T-helper 2 cell (primary cell): ENCODE measurements around the gene HMOX2.

Experiments
- DNase-seq, 5 experiments: peaks; one replicate each; pipeline versions ENCODE4 v3.0.0 to v3.0.0-alpha.2; 2012 to 2022

The HMOX2 gene

DNA sequence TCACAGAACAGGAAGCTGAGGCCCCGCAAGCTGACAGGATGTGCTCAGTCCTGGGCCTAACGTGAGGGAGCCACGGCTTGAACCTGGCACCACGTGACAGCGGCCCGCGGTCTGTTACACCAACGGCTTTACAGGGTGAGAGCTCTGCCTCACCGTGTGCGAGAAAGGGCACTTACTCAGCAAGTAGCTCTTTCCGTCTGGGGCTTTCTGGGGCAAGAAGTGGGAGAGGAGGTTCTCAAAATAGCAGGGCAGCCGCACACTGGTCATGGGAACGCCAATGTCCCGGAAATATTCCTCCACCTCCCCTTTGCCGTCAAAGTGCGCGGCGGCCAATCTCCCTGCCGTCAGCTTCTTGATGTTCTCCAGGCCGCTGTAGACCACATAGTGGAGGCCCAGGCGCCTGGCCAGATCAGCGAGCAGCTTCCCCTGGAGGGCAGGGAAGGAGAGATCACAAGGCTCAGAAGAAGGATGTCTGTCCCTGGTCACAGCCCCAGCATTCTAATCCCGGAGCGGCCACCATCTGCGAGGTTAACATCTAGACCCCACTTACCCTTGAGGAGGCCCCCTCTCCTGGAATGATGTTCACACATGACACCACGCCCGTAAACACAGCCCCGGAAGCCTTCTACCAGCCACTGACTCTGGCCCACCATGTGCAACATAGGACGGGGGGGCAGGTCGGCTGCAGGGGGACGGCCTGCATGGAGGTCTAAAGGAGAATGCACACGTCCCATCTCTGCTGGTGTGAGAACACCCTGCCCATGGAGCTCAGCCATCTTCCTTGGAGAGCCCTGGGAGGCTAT, 10.0 kb upstream of the HMOX2 start:
- DNase-seq: peak in 4 of 5 experiments; percentile 32 to 95 (median 60)

DNA sequence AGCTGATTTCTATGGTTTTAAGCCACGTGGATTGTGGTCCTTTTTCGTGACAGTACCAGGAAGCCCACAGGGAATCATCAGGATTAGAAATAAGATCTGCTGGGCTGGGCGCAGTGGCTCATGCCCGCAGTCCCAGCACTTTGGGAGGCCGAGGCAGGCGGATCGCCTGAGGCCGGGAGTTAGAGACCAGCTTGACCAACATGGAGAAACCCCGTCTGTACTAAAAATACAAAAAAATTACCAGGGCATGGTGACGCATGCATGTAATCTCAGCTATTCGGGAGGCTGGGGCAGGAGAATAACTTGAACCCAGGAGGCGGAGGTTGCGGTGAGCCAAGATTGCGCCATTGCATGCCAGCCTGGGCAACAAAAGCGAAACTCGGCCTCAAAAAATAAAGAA, 8.3 kb upstream of the HMOX2 start:
- DNase-seq: no peak

DNA sequence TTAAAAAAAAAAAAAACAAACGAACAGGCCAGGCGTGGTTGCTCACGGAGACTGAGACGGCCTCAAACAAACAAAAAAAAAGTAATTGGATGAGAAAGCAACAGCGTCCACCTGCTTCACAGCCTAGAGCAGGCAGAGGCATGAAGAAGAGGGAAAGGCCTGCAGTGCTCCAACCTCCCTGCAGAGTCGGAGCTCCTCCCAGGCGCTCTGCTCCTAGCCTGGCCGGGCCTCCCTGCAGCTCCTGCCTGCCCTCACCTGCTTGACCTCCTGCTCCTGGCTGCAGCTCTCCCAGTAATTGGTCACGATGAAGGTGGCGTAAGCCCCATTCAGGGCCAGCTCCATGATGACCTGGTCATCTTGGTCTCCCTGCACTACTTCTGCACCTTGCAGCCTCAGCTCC, 7.2 kb upstream of the HMOX2 start:
- no peak for DNase-seq

DNA sequence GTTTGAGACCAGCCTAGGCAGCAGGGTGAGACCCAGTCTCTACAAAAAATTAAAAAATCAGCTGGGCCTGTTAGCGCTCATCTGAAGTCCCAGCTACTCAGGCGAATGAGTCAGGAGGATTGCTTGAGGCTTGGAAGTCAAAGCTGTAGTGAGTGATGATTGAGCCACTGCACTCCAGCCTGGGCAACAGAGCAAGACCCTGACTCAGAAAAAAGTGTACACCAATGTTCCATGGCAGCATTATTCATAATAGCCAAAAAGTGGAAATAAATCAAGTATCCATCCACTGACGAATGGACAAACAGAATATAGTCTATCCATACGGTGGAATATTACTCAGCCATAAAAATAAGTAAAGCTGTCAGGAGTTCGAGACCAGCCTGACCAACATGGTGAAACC, 4.3 kb upstream of the HMOX2 start:
- no peak for DNase-seq

DNA sequence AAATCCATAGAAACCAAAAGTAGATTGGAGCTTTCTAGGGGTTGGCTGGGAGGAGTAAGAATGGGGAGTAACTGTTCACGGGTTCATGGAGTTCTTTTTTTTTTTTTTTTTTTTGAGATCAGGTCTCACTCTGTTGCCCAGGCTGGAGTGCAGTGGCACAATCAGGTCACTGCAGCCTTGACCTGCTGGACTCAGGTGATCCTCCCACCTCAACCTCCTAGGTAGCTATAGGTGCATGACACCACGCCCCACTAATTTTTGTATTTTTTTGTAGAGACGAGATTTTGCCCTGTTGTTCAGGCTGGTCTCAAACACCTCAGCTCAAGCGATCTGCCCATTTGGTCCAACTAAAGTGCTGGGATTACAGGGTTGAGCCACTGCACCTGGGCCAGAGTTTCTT, 3.3 kb upstream of the HMOX2 start:
- DNase-seq: no peak

DNA sequence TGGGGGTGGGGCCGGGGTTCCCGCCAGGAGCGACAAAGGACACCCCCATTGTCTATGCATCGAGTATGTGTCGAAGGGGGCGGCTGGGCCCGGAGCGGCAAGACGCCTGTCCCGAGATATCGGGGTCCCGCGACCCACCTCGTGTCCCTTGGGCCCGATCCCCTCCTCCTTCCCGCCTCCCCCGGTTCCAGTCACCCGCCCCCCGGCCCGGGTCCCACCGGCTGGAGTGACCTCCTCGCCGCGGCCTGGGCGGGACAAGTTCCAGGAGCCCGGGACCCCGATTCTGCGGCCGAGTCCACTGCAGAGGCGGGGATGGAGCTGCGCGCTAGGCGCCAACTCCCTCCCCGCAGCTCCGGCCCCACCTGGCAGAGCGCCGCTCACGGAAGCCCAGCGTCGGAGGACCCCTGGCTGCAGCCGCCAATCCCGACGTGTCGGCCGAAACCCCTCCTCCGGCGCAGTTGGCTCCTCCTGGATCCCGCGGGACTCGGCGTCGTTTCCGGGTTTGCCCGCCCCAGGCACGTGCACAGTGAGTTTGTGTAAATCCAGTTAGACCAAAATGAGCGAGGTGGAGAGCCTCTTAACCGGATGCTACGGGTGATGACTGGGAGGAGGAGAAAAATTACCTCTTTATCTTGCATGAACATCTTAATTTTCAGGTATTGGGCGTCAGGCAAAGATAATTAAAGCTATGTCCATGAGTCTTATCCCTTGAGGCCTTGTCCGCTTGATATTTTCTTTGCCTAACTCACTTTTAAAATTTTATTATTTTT, 1.8 kb upstream of the HMOX2 start, which contains the start of gene NMRAL1:
Gene NMRAL1, minus strand, starts transcription at position 434 of the 770 bp plus-strand sequence. CDS start 493 bp downstream, outside the sequence.
- DNase-seq: peak; percentile 72 to 96 (median 83)

DNA sequence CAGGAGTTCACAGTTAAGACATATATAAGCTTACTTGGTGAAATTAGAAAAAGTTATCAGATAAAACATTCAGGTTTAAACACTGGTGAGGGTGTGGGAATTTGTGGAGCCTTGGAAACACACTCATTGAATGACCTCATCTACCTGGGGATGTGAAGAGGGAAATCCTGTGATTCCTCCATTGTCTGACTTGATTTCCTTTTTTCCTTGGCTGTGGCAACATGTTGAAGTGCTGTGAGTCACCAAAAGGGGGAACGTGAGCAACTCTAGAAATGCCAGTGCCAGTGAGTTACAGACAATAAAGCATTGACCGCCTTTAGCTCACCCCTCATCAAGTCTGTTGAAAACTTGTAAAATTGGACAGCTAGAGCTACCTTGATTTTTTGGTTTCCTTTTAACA, 1.8 kb downstream of the HMOX2 start:
- peak in 1 of 5 experiments; percentile 50 for DNase-seq

DNA sequence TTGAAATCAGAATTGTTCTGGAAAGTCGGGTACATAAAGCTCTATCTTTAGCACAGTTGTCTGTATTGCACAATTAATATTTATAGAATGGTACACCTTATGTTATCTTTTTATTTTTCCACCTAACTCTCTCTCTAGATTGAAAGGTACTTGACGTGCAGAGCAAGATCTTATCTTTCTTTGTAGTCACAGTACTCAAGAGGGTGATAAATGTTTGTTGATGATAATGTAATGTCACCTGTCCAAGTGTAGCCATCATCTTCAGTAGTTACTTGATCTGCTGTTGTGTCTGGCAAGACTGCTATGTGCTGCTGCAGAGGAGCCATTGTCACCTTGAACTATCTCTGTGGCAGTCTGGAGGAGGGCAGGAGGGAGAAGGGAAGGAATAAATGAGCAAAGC, 5.3 kb downstream of the HMOX2 start:
- peak in 1 of 5 experiments; percentile 57 for DNase-seq

DNA sequence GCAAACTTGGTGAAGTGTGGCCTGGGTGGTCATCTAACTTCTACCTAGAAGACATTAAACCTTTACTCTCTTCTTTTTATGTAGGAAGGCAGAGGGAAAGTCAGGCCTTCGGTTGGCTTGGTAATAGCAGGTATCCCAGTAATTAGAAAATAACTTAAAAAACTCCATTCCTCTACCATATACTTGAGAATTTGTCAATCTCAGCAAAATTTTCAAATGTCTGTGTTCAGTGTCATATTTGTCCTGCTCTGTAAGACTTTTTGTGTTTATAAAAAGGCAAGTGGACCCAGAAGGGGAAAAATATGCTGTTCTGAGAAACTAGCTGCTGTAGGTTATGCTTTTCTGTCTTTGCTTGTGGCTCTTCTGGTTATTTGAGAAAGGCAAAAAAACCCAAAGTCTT, 5.8 kb downstream of the HMOX2 start:
- no peak for DNase-seq

DNA sequence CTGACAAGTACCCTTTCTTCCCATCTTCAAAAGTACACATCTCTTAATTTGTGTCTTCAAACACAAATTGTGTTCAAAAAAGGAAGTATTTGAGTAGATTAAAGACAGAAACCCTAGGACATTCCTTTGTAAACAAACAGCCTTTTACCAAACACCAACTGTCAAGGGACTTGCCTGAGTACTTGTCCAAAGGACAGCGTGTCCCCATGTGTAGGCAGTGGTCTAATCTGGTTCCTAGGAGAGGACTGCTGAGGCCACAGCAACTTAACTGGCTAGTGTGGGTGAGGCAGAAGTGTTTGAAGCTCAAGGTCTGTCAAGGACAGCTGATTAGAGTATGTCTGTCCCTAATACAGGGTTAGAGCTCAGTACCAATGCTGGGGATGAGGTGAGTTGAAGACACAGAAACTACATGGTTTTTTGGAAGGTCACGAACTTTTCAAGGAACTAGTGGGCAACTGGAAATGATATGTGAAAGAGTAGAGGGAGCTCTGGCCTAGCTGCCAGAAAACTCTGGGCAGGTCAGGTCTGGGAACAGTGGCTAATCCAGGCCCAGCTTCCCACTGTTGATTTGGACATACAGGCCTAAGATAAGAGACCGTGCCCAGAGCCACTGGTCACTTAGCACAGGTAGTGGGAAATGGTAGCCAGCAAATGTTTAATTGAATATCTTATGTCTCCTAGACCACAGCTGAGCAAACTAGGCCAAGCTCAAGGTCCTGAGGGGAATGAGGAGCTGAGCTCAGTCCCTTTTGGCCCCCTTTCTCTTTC, 10.1 kb downstream of the HMOX2 start:
- DNase-seq: no peak

DNA sequence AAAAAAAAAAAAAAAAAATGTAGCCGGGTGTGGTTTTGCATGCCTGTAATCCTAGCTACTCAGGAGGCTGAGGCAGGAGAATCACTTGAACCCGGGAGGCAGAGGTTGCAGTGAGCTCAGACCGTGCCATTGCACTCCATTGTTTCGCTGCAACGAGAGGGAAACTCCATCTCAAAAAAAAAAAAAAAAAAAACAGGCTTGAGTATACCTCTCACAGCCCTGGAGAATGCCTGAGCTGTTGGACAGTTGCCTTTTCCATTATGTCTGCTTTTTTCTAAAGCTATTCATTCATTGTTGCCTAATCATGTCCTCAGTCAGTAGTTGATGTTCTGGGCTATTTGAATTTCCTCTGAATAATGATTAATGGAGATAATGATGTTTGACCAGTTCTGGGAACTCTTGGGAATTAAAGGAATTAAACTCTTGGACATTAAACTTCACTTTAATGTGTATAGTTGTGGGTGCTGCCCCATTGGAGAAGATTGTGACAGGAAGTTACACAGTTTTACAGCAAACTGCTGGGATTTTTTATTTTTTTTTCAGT, 11.8 kb downstream of the HMOX2 start:
- DNase-seq: peak in 1 of 5 experiments; percentile 13

DNA sequence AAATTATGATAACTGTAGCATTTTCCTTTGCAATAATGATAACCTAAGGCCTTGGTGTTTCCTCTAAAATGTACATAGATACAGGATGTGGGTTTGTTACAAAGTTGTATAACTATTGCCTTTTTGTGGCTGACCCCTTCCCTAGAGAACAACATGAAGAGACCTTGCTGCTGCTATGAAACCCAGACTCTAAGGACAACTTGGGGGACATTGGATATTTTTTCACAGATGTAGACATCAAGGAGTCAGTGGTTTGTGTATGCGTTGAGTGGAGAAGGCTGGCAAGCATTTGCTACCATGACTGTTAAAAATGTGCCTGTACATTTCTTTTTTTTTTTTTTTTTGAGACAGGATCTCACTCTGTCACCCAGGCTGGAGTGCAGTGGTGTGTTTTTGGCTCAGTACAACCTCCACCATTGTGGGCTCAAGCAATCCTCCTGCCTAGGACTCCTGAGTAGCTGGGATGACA, 12.3 kb downstream of the HMOX2 start:
- DNase-seq: peak in 2 of 5 experiments; percentile 68 to 84

DNA sequence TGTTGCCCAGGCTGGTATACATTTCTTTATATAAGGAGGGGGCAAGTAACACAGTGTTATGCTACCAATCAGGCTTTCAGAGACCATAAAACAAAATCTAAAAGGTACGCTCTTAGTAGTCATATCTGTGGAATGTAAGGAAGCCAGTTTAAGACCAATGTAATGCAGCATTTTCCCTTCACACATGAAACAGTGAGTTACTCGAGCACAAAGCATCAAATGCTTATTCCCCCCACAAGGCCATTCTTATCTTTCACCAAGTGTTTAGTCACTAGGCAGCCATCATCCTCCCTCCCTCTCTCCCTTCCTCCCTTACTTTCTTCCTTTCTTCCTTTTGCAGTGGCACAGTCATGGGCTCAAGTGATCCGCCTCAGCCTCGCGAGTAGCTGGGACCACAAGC, 12.8 kb downstream of the HMOX2 start:
- DNase-seq: no peak

DNA sequence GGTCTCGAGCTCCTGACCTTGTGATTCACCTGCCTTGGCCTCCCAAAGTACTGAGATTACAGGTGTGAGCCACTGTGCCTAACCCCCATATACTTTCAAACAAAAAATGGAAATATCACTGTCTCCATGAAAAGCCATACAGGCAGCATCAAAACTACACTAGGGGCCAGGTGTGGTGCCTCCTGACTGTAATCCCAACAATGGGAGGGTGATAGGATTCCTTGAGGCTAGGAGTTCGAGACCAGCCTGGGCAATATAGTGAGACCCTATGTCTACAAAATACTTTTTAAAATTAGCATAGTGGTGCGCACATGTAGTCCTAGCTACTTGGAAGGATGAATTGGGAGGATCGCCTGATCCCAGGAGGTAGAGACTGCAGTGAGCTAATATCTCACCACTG, 15.7 kb downstream of the HMOX2 start:
- no peak for DNase-seq

DNA sequence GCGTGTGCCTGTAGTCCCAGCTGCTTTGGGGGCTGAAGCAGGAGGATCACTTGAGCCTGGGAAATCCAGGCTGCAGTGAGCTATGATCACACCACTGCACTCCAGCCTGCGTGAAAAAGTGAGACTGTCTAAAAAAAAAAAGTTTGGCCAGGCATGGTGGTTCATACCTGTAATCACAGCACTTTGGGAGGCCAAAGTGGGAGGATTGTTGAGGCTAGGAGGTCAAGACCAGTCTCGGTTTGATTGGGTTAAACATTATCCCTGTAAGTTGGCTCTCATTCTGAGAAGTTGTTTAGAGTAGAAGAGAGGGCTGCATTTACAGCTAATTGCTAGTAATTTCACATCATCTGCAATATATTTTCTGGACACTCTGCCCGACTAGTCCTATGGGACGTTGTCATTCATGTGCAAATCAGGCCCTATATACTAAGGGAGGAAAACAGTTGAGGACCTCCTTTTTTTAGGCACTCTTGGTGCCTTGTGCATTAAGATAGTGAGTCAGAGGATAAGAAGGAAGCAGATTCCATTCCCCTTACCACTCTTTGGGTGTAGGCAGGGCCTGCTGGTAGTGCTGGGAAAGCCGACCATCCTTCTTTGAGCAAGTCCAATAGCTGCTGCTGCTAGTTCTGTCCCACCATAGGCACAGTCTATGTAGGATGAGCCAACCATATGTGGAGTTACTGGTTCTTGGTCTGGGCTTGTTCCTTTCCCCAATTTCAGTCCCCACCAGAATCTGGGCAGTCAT, 18.7 kb downstream of the HMOX2 start:
- DNase-seq: no peak

DNA sequence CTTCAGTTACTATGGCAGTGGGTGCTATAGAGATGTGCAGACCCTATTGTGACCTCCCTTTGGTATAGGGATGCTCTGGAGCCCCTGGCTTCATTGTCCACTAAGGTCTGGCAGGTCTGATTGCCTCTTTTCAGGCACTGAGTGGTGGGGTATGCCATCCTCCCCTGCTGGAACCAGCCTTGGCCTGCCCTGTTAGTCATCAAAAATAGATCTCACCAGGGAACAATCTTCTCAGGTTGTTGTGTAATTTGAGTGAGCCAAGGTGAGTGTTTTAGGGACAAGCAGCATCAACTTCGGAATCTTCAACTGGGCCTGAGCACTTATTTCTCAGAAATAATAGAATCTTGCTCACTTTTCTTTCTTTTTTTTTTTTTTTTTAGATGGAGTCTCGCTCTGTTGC, 19.6 kb downstream of the HMOX2 start:
- no peak for DNase-seq

DNA sequence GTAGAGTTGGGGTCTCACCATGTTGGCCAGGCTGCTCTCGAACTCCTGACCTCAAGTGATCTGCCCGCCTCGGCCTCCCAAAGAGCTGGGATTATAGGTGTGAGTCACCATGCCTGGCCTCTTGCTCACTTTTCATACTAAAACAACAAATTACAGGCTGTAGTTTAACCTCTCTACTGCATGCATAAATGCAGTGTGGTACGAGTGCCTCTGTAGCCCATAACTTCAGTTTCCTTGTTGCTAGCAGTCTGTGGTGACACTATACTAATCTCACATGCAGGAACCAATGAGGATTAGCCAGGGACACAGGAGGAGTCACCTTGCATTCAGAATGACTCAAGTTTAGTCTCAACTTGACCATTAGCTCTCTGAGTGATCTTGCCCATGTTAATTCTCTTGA, 20.1 kb downstream of the HMOX2 start:
- DNase-seq: no peak

DNA sequence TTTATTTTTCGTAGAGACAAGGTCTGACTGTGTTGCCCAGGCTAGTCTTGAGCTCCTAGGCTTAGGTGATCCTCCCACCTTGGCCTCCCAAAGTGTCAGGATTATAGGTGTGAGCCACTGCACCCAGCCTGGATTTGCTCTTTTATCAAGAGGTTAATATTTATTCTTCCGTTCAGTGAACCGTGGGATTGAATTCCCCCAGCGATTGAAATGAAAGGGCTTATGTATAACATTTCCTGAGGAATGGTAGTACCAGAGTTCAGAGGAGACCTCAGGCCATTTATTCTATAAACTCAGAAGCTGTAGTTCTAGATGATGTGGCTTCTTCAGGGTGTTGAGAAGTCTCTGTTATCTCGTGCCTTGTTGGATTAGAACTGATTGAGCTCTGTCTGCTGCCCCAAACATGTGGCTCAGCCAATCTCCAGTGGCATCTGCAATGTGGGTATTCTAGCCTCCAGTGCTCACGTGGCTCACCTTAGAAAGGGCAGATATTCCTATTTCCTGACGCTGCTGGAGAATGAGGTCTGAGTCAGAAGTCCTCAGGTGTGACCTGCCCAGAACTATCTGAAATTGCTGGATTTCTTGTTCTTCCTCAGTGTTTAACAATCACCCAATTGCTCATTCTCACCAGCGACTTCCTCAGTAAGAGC, 22.5 kb downstream of the HMOX2 start:
- no peak for DNase-seq

DNA sequence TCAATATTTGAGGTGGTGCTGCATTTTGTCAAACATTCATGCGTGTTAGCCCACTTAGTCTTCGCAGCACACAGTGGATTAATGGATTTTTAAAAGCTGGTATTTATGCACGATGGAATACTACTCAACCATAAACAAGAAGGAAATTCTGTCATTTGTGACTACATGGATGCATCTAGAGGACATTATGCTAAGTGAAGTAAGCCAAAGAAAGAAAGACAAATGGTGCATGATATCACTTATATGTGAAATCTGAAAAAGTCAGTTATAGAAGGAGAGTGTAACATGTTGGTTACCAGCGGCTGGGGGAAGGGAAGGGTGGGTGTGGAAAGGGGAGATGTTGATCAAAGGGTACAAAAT, 23.0 kb downstream of the HMOX2 start:
- no peak for DNase-seq

DNA sequence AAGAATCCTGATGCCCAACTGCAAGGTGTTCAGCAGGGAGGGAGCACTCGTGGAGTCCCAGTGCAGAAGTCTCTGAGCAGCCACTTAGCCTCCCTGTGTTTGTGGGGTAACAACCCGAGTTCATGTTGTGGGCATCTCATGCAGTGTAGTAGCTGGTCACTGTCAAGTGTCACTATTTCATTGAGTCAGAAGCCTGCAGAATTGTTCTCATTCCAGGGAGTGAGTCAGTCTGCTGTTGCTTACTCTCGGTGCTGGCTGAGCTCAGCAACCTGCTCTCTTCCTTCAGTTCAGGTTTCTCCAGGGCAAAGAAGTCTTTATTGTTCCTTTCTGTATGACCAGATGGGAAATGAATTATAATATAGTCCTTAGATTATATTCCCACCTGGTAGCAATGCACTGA, 24.1 kb downstream of the HMOX2 start:
- DNase-seq: no peak

DNA sequence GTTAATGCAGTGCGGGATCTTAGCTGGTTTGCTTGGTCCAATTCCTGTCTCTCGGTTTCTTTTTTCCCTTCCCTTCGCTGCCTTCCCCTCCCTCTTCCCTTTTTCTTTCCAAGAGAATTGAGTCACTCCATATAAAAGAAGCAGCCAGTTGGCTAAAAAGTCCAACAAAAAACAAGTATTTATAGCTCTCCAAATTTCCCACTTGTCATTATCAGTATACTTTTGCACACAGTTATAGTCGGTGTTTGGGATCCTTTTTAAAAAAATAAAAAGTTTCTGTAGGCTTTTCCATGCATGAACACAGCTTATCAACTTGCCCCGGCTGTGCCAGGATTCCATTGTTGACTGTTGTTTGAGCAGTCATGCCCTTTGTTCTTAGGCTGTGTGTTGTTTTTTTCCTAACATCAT, 24.9 kb downstream of the HMOX2 start:
- no peak for DNase-seq
